H1 (cell line): ENCODE data around the gene ZNF775. TPM values are rescaled to one million over a fixed set of nuclear protein-coding genes. Genes with fewer than 3 reads are reported as not detected.
A peak's percentile ranks its signal among the peaks of the same experiment; 100 is the strongest.

ENCODE experiments used
- CTCF ChIA-PET: fragments of 300-600 bp; sonication (Branson Sonifier 250); formaldehyde crosslinking; loops from one replicate; lab custom pipeline; 2021; ENCODE audit not compliant: partially characterized antibody; lab: Charles Lee
- POLR2A ChIA-PET: fragments of 300-600 bp; sonication (Branson Sonifier 250); formaldehyde crosslinking; loops from one replicate; lab custom pipeline; 2021; ENCODE audit warnings: inconsistent platforms; ENCODE audit not compliant: partially characterized antibody; lab: Charles Lee
- DNase-seq, 2 experiments: peaks; one replicate each; pipeline versions ENCODE4 v3.0.0 to v3.0.0-alpha.2; 2010 to 2022; ENCODE audit warnings: low spot score in 2 of 2, low read depth in 1 of 2, mixed read lengths in 1 of 2
- FAIRE-seq: peaks from 2 replicates; lab custom pipeline; 2011; peaks lifted over from hg19 to GRCh38; lab: Jason Lieb, UNC
- H2AFZ ChIP-seq: 2 replicates; pipeline ENCODE4 v1.8.1; 2012; ENCODE audit warnings: low read length, inconsistent platforms
- H2AK5ac ChIP-seq: 2 replicates; pipeline ENCODE4 v1.6.1; 2013; ENCODE audit warnings: low read depth, low read length
- H2BK120ac ChIP-seq: replicated peaks from 2 replicates; pipeline ENCODE3; 2013; ENCODE audit warnings: low read depth, low read length, inconsistent platforms
- H2BK12ac ChIP-seq: 2 replicates; pipeline ENCODE4 v1.6.1; 2013; ENCODE audit warnings: low read depth, low read length
- H2BK15ac ChIP-seq: 2 replicates; pipeline ENCODE4 v1.6.1; 2013; ENCODE audit warnings: low read length
- H2BK20ac ChIP-seq: 2 replicates; pipeline ENCODE4 v1.6.1; 2013; ENCODE audit warnings: low read length
- H2BK5ac ChIP-seq: 2 replicates; pipeline ENCODE4 v1.6.1; 2013; ENCODE audit warnings: low read depth, low read length
- H3K14ac ChIP-seq: 2 replicates; pipeline ENCODE4 v1.6.1; 2013; ENCODE audit warnings: inconsistent platforms; ENCODE audit not compliant: insufficient read length
- H3K18ac ChIP-seq: 2 replicates; pipeline ENCODE4 v1.6.1; 2013; ENCODE audit warnings: low read length; ENCODE audit errors: extremely low read depth
- H3K23ac ChIP-seq: 2 replicates; pipeline ENCODE4 v1.6.1; 2013; ENCODE audit warnings: inconsistent platforms; ENCODE audit not compliant: insufficient read length
- H3K23me2 ChIP-seq: 2 replicates; pipeline ENCODE4 v1.6.1; 2013; ENCODE audit warnings: low read depth, low read length
- H3K27ac ChIP-seq: 2 replicates; pipeline ENCODE4 v1.6.1; 2011; ENCODE audit warnings: low read depth, low read length, inconsistent platforms
- H3K27me3 ChIP-seq, 4 experiments: replicated peaks in 1 of 4; 1 replicate in 1 of 4; 2 replicates in 3 of 4; pipeline versions ENCODE4 v1.6.1 to v1.8.1; 2011 to 2013; ENCODE audit warnings: low read length in 3 of 4, mild to moderate bottlenecking in 3 of 4, inconsistent platforms in 2 of 4, mixed read lengths in 2 of 4, moderate library complexity in 1 of 4; ENCODE audit not compliant: control insufficient read depth in 3 of 4, insufficient read depth in 3 of 4; ENCODE audit errors: extremely low read depth in 1 of 4
- H3K36me3 ChIP-seq, 4 experiments: 2 replicates each; pipeline versions ENCODE4 v1.6.1 to v1.8.1; 2011 to 2013; ENCODE audit warnings: mild to moderate bottlenecking in 4 of 4, low read length in 3 of 4, moderate library complexity in 2 of 4, control low read depth in 1 of 4, inconsistent platforms in 1 of 4; ENCODE audit not compliant: insufficient read depth in 4 of 4, control insufficient read depth in 2 of 4
- H3K4ac ChIP-seq: replicated peaks from 2 replicates; pipeline ENCODE3; 2013; ENCODE audit warnings: low read length, low read depth, mixed read lengths, inconsistent platforms; ENCODE audit not compliant: insufficient read length
- H3K4me1 ChIP-seq, 4 experiments: replicated peaks in 1 of 4; 1 replicate in 1 of 4; 2 replicates in 3 of 4; pipeline versions ENCODE4 v1.6.1 to v1.8.1; 2011 to 2013; ENCODE audit warnings: low read length in 3 of 4, inconsistent platforms in 2 of 4, mixed read lengths in 1 of 4; ENCODE audit not compliant: insufficient read depth in 4 of 4, control insufficient read depth in 3 of 4
- H3K4me2 ChIP-seq, 2 experiments: 2 replicates each; pipeline versions ENCODE4 v1.6.1 to v1.8.1; 2011 to 2013; ENCODE audit warnings: low read depth in 2 of 2, low read length in 2 of 2, control low read depth in 1 of 2, inconsistent platforms in 1 of 2, mild to moderate bottlenecking in 1 of 2; ENCODE audit not compliant: insufficient read depth in 1 of 2
- H3K4me3 ChIP-seq, 4 experiments: fragments of 200-600, 300-600 bp in 1 of 4; sonication (generic), shearing (Covaris generic), sonication (Bioruptor Twin) in 1 of 4; 2 replicates each; pipeline versions ENCODE4 v1.5.1 to v1.8.1; 2011 to 2016; ENCODE audit warnings: low read length in 4 of 4, low read depth in 3 of 4, control low read depth in 2 of 4, inconsistent platforms in 2 of 4, mild to moderate bottlenecking in 2 of 4, mixed read lengths in 1 of 4, moderate library complexity in 1 of 4; ENCODE audit not compliant: insufficient read depth in 2 of 4; ENCODE audit errors: extremely low read depth in 1 of 4
- H3K56ac ChIP-seq: replicated peaks from 2 replicates; pipeline ENCODE3; 2013; ENCODE audit warnings: low read depth, mild to moderate bottlenecking, mixed read lengths, low read length, inconsistent platforms; ENCODE audit not compliant: insufficient read length
- H3K79me1 ChIP-seq: 2 replicates; pipeline ENCODE4 v1.6.1; 2013; ENCODE audit warnings: low read depth, low read length, control low read depth
- H3K79me2 ChIP-seq, 2 experiments: 2 replicates each; pipeline versions ENCODE4 v1.6.1 to v1.8.1; 2012 to 2013; ENCODE audit warnings: low read length in 2 of 2, mild to moderate bottlenecking in 2 of 2, inconsistent platforms in 1 of 2; ENCODE audit not compliant: insufficient read depth in 2 of 2, control insufficient read depth in 1 of 2
- H3K9ac ChIP-seq, 4 experiments: replicated peaks in 1 of 4; 1 replicate in 1 of 4; 2 replicates in 3 of 4; pipeline versions ENCODE4 v1.6.1 to v1.8.1; 2011 to 2013; ENCODE audit warnings: low read depth in 3 of 4, low read length in 3 of 4, control low read depth in 2 of 4, mild to moderate bottlenecking in 2 of 4, moderate library complexity in 2 of 4, inconsistent platforms in 1 of 4; ENCODE audit errors: extremely low read depth in 1 of 4
- H3K9me3 ChIP-seq, 2 experiments: 2 replicates each; pipeline versions ENCODE4 v1.6.1 to v1.8.1; 2012 to 2013; ENCODE audit warnings: mild to moderate bottlenecking in 2 of 2, moderate library complexity in 2 of 2, control low read depth in 1 of 2, inconsistent platforms in 1 of 2, low read depth in 1 of 2, low read length in 1 of 2, mixed read lengths in 1 of 2; ENCODE audit not compliant: insufficient read depth in 2 of 2
- H4K20me1 ChIP-seq, 2 experiments: replicated peaks in 1 of 2; 2 replicates each; pipeline versions ENCODE3 to v1.8.1; 2011 to 2013; ENCODE audit warnings: inconsistent platforms in 2 of 2, low read length in 2 of 2, mild to moderate bottlenecking in 1 of 2; ENCODE audit not compliant: insufficient read depth in 2 of 2, control insufficient read depth in 1 of 2
- H4K5ac ChIP-seq: 2 replicates; pipeline ENCODE4 v1.6.1; 2013; ENCODE audit warnings: low read length, low read depth, mixed read lengths, inconsistent platforms; ENCODE audit not compliant: insufficient read length
- H4K8ac ChIP-seq: 2 replicates; pipeline ENCODE4 v1.8.0; 2013; ENCODE audit warnings: mild to moderate bottlenecking, moderate library complexity, low read length, inconsistent platforms; ENCODE audit not compliant: insufficient read depth; ENCODE audit errors: extremely low read depth
- H4K91ac ChIP-seq: replicated peaks from 2 replicates; pipeline ENCODE3; 2013; ENCODE audit warnings: low read length, mixed read lengths, inconsistent platforms; ENCODE audit not compliant: insufficient read length
- ASH2L ChIP-seq: fragments of 200-600, 300-600 bp; sonication (generic); IDR thresholded peaks from one replicate; pipeline ENCODE4 v1.7.1; 2017; ENCODE audit warnings: low read length
- CTCF ChIP-seq, 3 experiments: IDR thresholded peaks; 1 replicate in 2 of 3; 2 replicates in 1 of 3; pipeline versions ENCODE4 v1.5.1 to v1.6.1; 2011; ENCODE audit warnings: low read length in 3 of 3, mild to moderate bottlenecking in 3 of 3, inconsistent platforms in 2 of 3, low read depth in 1 of 3, moderate library complexity in 1 of 3; ENCODE audit not compliant: insufficient read depth in 1 of 3; ENCODE audit errors: control extremely low read depth in 1 of 3
- KDM1A ChIP-seq: fragments of 200-600, 300-600 bp; sonication (generic); IDR thresholded peaks from 2 replicates; pipeline ENCODE4 v1.7.1; 2016; ENCODE audit warnings: mild to moderate bottlenecking, low read length, borderline replicate concordance
- MAFK ChIP-seq: IDR thresholded peaks from 2 replicates; pipeline ENCODE4 v1.6.1; 2012; ENCODE audit warnings: low read depth, mild to moderate bottlenecking, improper control_type of control experiment, low read length
- RAD21 ChIP-seq, 2 experiments: IDR thresholded peaks in 1 of 2; conservative IDR thresholded peaks in 1 of 2; 2 replicates each; pipeline ENCODE4 v1.6.1; 2011; ENCODE audit warnings: low read depth in 2 of 2, low read length in 2 of 2, improper control_type of control experiment in 1 of 2, inconsistent platforms in 1 of 2, mild to moderate bottlenecking in 1 of 2, moderate library complexity in 1 of 2
- SIN3A ChIP-seq, 2 experiments: IDR thresholded peaks in 1 of 2; conservative IDR thresholded peaks in 1 of 2; 2 replicates each; pipeline ENCODE4 v1.6.1; 2011 to 2012; ENCODE audit warnings: low read length in 2 of 2, improper control_type of control experiment in 1 of 2, low read depth in 1 of 2, mild to moderate bottlenecking in 1 of 2
- TBP ChIP-seq: IDR thresholded peaks from 2 replicates; pipeline ENCODE4 v1.6.1; 2011; ENCODE audit warnings: low read depth, low read length, improper control_type of control experiment
- YY1 ChIP-seq: IDR thresholded peaks from 2 replicates; pipeline ENCODE4 v1.6.1; 2011; ENCODE audit warnings: low read depth, mild to moderate bottlenecking, low read length
- WGBS, 2 experiments: shearing (Covaris generic) in 1 of 2; methylation state at CpG; one replicate each; pipeline versions ENCODE4 v1.1.6 to v1.1.7; 2013 to 2015; ENCODE audit warnings: low lambda C conversion rate in 2 of 2, mixed read lengths in 2 of 2, inconsistent platforms in 1 of 2, low coverage in 1 of 2, missing lambda C conversion rate in 1 of 2; ENCODE audit not compliant: insufficient replicate concordance in 2 of 2, insufficient coverage in 1 of 2, insufficient read length in 1 of 2; ENCODE audit errors: extremely low coverage in 1 of 2, missing lambda C conversion rate in 1 of 2; 5-methylcytosine and 5-hydroxymethylcytosine counted together
- polyA plus RNA-seq, 7 experiments: library from polyadenylated mRNA; depleted of rRNA in 3 of 7; stranded (reverse) in 5 of 7; unstranded in 2 of 7; fragments of >200 nt in 5 of 7; fragments of 200-250 nt in 2 of 7; gene quantifications; 1 replicate in 5 of 7; 2 replicates in 1 of 7; 4 replicates in 1 of 7; pipeline versions ENCODE4 v1.2.1 to v1.2.3, GENCODE V29; 2011 to 2013; ENCODE audit warnings: missing spikeins in 2 of 7, mixed read lengths in 2 of 7
- total RNA-seq: library from RNA; stranded (reverse); fragmentation: NEBNext Ultra II Directional; extraction: Animal tissue kit (Norgen Biotek cat#: 25700); gene quantifications from 2 replicates; pipeline ENCODE4 v1.2.1, GENCODE V29; 2021

The ZNF775 gene
- total and polyA plus RNA-seq, 2 of the 8 experiments (the other 6 are each of a cell fraction or from before 2014, with no cell fraction given), result 13.6 to 21.5 TPM

- Histone ChIP-seq H2BK5ac (no peak overlapping the region), H3K56ac (no peak overlapping the region), H3K4me1 (peaks cover 0 to 3% (median 0%) of the 10 kb centered on the region in 4 experiments; a peak in 2 of 7 replicates), H3K9me3 (no peaks in the 10 kb centered on the region), H4K5ac (no peak overlapping the region), H3K4me3 (no peak overlapping the region), H3K4me2 (no peak overlapping the region), H3K79me2 (no peaks in the 10 kb centered on the region), H4K91ac (no peak overlapping the region), H2AK5ac (no peak overlapping the region), H3K23ac (no peak overlapping the region), H4K20me1 (no peaks in the 10 kb centered on the region), H3K79me1 (no peaks in the 10 kb centered on the region), H2BK120ac (no peak overlapping the region), H3K27me3 (no peaks in the 10 kb centered on the region), H3K36me3 (no peaks in the 10 kb centered on the region), H4K8ac (no peak overlapping the region), H3K23me2 (no peaks in the 10 kb centered on the region), H3K9ac (no peak overlapping the region), H2BK15ac (no peak overlapping the region), H3K27ac (no peak overlapping the region), H3K4ac (no peak overlapping the region), H3K14ac (no peak overlapping the region), H2AFZ (no peak overlapping the region), H2BK20ac (no peak overlapping the region), H3K18ac (no peak overlapping the region), H2BK12ac (no peak overlapping the region)
- DNase-seq (peak in 1 of 2 experiments; percentile 93), FAIRE-seq (peak; percentile 77)
- ChIA-PET POLR2A (interaction anchor here (0.7 to 1.2 kb wide), 3 partner anchors 12 to 97 kb away, joined by 3 to 4 read pairs (median 3); no protein-coding TSS in a partner anchor), CTCF (interaction anchor here (0.7 to 2.6 kb wide), 21 partner anchors 8 to 136 kb away, joined by 3 to 16 read pairs (median 4); partner anchors contain the start of gene RARRES2)
- WGBS, 2 experiments, result 33% methylated on average over 27 of the region's 27 CpGs; no CpG with 5 or more reads in 1 of the 2 experiments
- TF ChIP-seq RAD21 (IDR thresholded peaks at IDR 0.05 in 1 of 2, conservative IDR thresholded peaks at IDR 0.05 in 1 of 2; ENCODE audit: low read depth in 2 of 2, low read length in 2 of 2), result peak; percentile 88 to 90
- TF ChIP-seq ASH2L, result peak; percentile 29
- TF ChIP-seq KDM1A, result peak; percentile 35; the same call in 1 of the 2 replicates
- no peak for TF ChIP-seq TBP
- TF ChIP-seq CTCF (IDR thresholded peaks at IDR 0.05; ENCODE audit: control extremely low read depth in 1 of 3, insufficient read depth in 1 of 3, low read depth in 1 of 3, low read length in 3 of 3), result peak; percentile 80 to 87 (median 81)
- TF ChIP-seq YY1, result 0 out of 2 replicates have a peak, but pooled peaks have one; percentile 19
- no peak for TF ChIP-seq MAFK
- TF ChIP-seq SIN3A (conservative IDR thresholded peaks at IDR 0.05 in 1 of 2, IDR thresholded peaks at IDR 0.05 in 1 of 2; ENCODE audit: low read depth in 1 of 2, low read length in 2 of 2), result no peak
These were observed 42.0 kb downstream of the ZNF775 start for GRCh38 chr7:150420987-150421674.
